ENCODE measurements around the gene HRK.

HRK gene

GRCh38 chr12:116897476-116897875, 16.2 kb upstream of the HRK start:
- no peak for DNase-seq

GRCh38 chr12:116896411-116896924, 15.2 kb upstream of the HRK start:
- no peak for DNase-seq

- DNase-seq, result no peak
Measured at GRCh38 chr12:116894913-116895312, 13.7 kb upstream of the HRK start.

- peak; percentile 24 for DNase-seq
Measured at GRCh38 chr12:116892349-116893140, 11.3 kb upstream of the HRK start.

GRCh38 chr12:116891019-116891418, 9.8 kb upstream of the HRK start:
- no peak for DNase-seq

GRCh38 chr12:116890330-116890729, 9.1 kb upstream of the HRK start:
- no peak for DNase-seq

GRCh38 chr12:116887897-116888296, 6.7 kb upstream of the HRK start:
- DNase-seq, result no peak

- DNase-seq, result no peak
Measured at GRCh38 chr12:116887244-116887643, 6.0 kb upstream of the HRK start.

GRCh38 chr12:116885491-116885890, 4.2 kb upstream of the HRK start:
- no peak for DNase-seq

- no peak for DNase-seq
Measured at GRCh38 chr12:116884871-116885270, 3.6 kb upstream of the HRK start.

GRCh38 chr12:116882742-116883141, 1.5 kb upstream of the HRK start:
- DNase-seq, result peak; percentile 31

- DNase-seq, result no peak
Measured at GRCh38 chr12:116881877-116882507, 751 bp upstream of the HRK start.

- DNase-seq, result peak; percentile 24
Measured at GRCh38 chr12:116880817-116881324, 370 bp downstream of the HRK start.

GRCh38 chr12:116880213-116880816, 926 bp downstream of the HRK start:
- no peak for DNase-seq

GRCh38 chr12:116879509-116880212, 1.6 kb downstream of the HRK start:
- DNase-seq, result no peak

- no peak for DNase-seq
Measured at GRCh38 chr12:116878567-116879508, 2.4 kb downstream of the HRK start.

- peak; percentile 56 for DNase-seq
Measured at GRCh38 chr12:116876151-116876869, 4.9 kb downstream of the HRK start.

- DNase-seq, result no peak
Measured at GRCh38 chr12:116874324-116874995, 6.8 kb downstream of the HRK start.

GRCh38 chr12:116870306-116870705, 10.9 kb downstream of the HRK start:
- DNase-seq, result no peak

GRCh38 chr12:116867523-116867922, 13.7 kb downstream of the HRK start:
- no peak for DNase-seq

Measured in NCI-H1694 treated with DMSO at 0.1 percent for 48 hours (cell line).